Right hindlimb (tissue), 1 donor: Measurements from ENCODE around the gene ACTR10.

Source experiments
- DNase-seq: peaks from one replicate; pipeline ENCODE4 v3.0.0-alpha.2; 2018

The ACTR10 gene

GRCh38 chr14:58282925-58283593, 83.1 kb downstream of the ACTR10 start:
- DNase-seq = no peak

GRCh38 chr14:58283730-58284129, 83.8 kb downstream of the ACTR10 start:
- no peak for DNase-seq

GRCh38 chr14:58285132-58285531, 85.2 kb downstream of the ACTR10 start:
- no peak for DNase-seq
